Posterior cingulate gyrus (tissue), 11 donors: Measurements from ENCODE around the gene TERB1.
"Not testable (repeated sequence)": the region's sequence is repeated elsewhere in the genome, so short reads cannot be mapped to it uniquely, and the experiment has no call there.

Experiments
- DNase-seq, 10 donors: peaks; one replicate each; pipeline versions ENCODE4 v3.0.0 to v3.0.0-alpha.2; 2020 to 2021; ENCODE audit warnings: mixed read lengths in 3 of 10
- intact Hi-C: fragments of 100-400 bp; cut with DNase I; formaldehyde crosslinking; loops from one replicate; pipeline ENCODE4 v1.15.1; 2023

TERB1 gene

GRCh38 chr16:66832190-66832589 lies 30.8 kb upstream of the TERB1 start:
- no peak for DNase-seq
- intact Hi-C loops = loop anchor here (5.0 kb wide), 1 partner anchor 40 kb away; no protein-coding TSS in a partner anchor

DNA sequence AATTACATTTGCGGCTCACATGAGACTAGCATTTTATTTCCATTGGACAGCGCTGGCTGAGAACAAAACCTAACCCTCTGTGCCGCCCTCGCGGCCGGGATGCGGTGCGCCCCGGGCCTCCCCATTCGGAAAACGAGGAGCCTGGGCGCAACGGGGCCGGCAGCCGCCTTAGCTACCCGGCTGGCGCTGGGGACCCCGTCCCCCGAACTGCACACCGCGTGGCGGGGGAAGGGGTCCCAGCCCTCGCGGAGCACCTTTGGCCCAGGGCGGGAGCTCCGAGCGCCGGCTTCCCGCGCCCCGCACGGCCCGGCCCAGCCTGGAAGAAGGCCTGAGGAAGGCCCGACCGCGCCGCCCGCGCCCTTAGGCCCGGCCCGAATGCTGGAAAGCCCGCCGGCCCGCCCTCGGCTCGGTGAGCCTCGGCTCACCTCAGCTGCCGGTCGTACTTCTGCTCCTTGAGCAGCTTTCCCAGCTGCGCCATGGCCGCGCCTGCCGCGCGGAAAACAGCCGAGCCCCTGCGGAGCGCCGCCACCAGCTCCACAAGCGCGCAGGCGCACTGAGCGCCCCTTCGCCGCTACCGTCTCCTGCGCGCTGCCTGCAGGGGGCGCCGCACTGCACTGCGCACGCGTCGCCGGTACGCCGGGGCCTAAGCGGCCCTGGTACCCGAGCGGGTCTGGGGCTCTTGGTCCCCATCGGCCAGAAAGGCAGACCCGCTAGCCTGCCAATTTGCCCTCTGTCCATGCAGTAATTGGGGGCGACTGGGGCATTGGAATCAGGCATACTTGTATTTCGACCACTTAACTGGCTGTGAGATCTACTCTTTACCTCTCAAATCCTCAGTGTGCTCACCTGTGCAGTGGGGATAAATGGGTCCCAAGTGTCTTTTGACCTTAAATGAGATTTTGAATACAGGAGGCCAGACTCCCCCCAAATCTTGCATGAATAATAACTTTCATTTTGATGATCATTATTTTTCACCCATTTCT lies 29.3 kb upstream of the TERB1 start, which contains the start of gene NAE1:
Gene NAE1, minus strand, starts transcription at position 555 of the 983 bp plus-strand sequence. Its CDS starts 77 bp downstream, at position 478.
- intact Hi-C loops = loop anchor here (5.0 kb wide), 1 partner anchor 42 kb away; no protein-coding TSS in a partner anchor

DNA sequence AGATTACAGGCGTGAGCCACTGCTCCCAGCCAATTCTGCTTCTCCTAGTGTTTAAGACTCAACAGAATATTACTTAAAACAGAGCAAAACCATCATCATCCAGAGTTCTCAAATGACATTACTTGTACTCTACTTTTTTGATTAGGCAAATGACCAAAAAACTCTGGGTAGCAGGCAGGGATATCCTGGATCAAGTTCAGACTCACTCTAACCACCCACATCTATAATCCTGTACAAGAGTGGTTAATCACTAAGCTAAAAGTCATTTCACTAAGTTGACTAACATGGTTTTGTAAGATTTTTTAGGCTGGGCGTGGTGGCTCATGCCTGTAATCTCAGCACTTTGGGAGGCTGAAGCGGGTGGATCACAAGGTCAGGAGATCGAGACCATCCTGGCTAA lies 22.6 kb upstream of the TERB1 start:
- intact Hi-C loops = no loop called here
- DNase-seq = no peak

More for the DNA sequence above, 29.3 kb upstream of the TERB1 start, which contains the start of gene NAE1:
- peak; percentile 72 to 97 (median 81) for DNase-seq

DNA sequence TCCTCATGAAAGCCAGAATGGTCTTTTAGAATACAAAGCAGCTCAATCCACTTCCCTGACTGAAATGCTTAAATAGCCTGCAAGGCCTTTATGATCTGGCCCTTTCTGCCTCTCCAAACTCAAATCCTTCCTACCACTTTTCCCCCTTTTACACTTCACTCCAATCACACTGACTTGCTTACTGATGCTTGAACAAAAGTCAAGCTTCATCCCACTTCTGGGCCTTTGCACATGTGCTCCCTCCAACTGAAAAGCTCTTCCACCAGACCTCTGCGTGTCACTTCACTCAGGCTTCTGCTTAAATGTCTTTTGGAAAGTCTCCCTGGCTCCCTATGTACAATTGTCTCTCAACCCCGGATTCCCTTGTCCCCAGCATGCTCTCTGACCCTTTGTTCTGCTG lies 13.3 kb upstream of the TERB1 start:
- no peak for DNase-seq
- intact Hi-C loops = no loop called here

DNA sequence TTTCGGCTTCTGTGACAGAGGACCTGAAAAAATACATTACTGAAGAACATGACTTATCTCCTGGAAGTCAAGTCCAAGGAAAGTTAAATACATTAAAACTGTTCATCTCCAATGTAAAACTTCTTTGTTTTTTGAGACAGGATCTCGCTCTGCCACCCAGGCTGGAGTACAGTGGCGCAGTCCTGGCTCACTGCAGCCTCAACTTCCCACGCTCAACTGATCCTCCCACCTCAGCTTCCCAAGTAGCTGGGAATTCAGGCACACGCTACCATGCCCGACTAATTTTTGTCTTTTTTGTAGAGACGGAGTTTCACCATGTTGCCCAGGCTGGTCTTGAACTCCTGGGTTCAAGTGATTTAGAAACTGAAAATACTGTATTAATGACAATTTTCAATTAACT lies 9.7 kb upstream of the TERB1 start:
- intact Hi-C loops = no loop called here
- peak in 4 of 10 donors; percentile 13 to 86 (median 45) for DNase-seq

- no peak for DNase-seq
- intact Hi-C loops = no loop called here
These were observed 9.0 kb upstream of the TERB1 start for GRCh38 chr16:66810391-66810790.

DNA sequence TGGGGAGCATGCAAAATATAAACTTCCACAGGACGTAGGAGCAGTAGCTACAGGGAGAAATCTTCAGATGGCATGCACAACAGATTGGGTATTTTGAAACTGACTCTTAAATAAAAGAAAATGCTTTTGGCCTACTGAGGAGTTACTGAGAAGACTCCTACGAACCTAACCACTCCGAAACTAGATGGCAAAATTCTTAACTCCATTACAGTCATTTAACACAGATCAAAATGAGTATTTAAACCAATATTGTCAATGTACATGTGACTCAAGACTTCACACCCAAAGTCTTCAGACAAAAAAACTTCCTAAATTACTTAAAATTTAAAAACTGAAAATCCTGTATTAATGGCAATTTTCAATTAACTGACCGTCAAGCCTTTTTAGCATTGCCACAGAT lies 8.4 kb upstream of the TERB1 start:
- intact Hi-C loops = no loop called here
- no peak for DNase-seq

DNA sequence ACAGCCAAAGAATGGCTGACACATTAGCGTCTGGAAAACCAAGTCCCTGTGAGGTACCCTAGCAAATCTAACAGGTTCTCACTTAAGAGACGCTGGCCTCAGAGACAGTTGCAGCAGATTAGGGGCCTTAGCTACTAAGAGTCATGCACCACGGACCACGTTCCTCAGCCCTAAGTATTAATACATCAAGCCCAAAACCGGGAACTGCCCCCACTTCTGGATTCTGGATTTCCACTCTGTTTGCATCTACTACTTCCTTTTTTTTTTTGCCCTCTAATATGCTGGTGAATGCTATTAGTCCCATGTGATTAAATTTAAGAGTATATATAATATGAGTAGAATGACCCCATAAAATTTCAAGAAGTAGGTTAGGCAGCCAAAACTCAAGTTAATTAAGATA lies 775 bp upstream of the TERB1 start:
- no peak for DNase-seq
- intact Hi-C loops = no loop called here

DNA sequence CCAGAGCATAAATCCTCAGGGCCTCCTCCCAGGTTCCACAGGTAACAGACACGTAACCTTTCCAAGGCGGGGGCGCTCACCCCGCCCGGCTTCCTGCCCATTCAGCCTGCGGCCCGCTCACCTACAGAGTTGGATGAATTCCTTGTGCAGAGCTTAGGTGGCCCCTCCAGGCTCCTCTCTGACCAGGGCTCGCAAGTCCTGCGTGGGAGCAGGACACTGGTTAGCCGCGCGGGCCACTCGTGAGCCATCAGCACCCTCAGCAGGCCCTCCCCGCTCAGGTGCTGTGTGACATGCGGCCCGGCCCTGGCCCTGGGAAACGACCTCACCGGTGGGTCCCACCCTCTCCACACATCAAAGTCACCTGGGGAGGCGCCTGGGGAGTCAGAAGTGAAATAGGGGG lies 528 bp downstream of the TERB1 start:
- no peak for DNase-seq
- intact Hi-C loops = no loop called here

GRCh38 chr16:66798161-66798560 lies 3.2 kb downstream of the TERB1 start:
- intact Hi-C loops = no loop called here
- DNase-seq = no peak

DNA sequence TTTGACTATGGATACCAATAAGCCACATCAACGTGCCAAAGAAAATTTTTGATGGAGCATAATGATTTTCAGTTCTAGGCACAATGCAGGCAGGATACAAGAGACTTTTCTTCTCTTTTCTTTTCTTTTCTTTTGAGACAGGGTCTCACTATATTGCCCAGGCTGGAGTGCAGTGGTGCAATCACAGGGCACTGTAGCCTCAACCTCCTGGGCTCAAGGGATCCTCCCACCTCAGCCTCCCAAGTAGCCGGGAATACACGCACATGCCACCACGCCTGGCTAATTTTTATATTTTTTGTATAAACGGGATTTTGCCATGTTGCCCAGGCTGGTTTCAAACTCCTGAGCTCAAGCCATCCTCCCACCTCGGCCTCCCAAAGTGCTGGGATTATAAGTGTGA lies 7.4 kb downstream of the TERB1 start:
- intact Hi-C loops, DNase-seq: not testable (repeated sequence)

DNA sequence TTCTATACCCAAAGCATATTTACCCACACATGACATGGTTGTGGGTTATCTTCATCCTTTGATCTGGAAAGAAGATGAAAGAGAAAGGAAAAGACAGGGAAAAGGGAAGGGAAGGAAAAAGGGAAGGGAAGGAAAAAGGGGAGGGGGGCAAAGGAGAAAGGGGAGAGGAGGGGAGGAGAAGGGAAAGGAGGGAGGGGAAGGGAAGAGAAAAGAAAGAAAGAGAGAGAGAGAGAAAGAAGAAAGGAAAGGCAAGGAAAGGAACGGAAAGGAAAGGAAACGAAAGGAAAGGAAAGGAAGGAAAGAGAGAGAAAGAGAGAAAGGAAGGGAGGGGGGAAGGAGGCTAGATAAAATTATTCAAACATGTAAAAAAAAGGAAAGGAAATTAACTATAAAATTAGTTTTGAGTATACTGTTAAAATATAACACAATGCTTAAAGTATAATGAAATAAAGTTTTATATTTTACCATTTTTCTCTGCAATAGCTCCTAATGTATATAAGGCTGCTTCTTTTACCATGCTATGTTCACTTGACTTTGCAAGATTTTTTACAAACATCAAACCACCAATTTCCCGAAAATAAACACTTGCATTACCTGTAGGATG lies 11.2 kb downstream of the TERB1 start:
- no peak for DNase-seq
- intact Hi-C loops = no loop called here

DNA sequence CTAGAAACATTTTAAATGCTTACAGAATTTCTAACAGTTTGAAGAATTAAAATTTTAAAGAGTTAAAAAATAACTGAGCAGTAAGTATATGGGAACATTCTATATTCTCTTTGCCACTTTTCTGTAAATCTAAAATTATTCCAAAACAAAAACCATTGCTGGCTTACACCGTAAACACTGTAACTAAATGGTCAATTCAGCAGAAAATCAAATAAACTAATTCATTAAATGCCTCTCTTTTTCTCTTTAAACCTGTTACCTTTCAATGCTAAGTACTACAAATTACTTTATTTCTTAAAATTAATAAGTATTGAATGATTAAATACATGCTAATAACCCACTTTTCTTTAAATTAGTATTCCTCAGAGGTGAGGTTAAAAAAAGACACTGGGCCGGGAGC lies 14.0 kb downstream of the TERB1 start:
- intact Hi-C loops = no loop called here

GRCh38 chr16:66786551-66786950 lies 14.8 kb downstream of the TERB1 start:
- no peak for DNase-seq
- intact Hi-C loops = no loop called here

More for the DNA sequence above, 14.0 kb downstream of the TERB1 start:
- DNase-seq = no peak

GRCh38 chr16:66776457-66776856 lies 24.9 kb downstream of the TERB1 start:
- DNase-seq = no peak

DNA sequence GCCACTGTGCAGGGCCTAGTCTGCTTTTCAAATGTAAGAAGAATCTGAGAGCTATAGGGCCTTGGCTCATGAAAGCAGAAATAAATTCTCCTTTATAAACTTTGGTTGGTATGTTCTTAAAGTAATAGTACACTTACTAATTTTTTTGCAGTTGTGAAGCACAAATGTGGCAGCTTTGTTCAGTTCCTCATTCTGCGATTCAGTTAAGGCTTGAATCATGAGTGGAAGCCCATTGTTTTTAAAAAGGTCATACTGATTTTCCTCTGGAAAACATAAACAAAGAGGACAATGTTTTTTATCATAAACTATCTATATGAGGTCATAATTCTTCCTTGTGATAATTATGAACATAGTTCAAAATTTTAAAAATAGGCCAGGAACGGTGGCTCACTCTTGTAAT lies 26.4 kb downstream of the TERB1 start:
- intact Hi-C loops = no loop called here
- DNase-seq = no peak

More at GRCh38 chr16:66776457-66776856, 24.9 kb downstream of the TERB1 start:
- intact Hi-C loops = no loop called here

- intact Hi-C loops = loop anchor here (10.0 kb wide), 1 partner anchor 107 kb away; no protein-coding TSS in a partner anchor
- DNase-seq = no peak
These were observed 43.3 kb downstream of the TERB1 start for GRCh38 chr16:66758086-66758485.

- intact Hi-C loops = loop anchor here (10.0 kb wide), 1 partner anchor 110 kb away; no protein-coding TSS in a partner anchor
- DNase-seq = no peak
These were observed 46.6 kb downstream of the TERB1 start for GRCh38 chr16:66754819-66755218.

DNA sequence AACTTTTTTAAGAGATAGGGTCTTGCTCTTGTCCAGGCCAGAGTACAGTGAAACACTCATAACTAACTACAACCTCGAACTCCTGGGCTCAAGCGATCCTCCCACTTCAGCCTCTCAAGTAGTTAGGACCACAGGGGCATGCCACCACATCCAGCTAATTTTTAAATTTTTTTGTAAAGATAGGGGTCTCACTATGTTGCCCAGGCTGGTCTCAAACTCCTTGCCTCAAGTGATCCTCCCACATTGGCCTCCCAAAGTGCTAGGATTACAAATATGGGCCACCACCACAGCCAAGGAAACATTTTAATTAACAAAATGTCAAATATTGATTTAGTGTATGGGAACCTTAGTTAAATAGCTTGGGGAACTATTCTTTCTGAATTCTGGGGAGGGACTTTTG lies 47.2 kb downstream of the TERB1 start:
- no peak for DNase-seq
- intact Hi-C loops = loop anchor here (10.0 kb wide), 1 partner anchor 111 kb away; no protein-coding TSS in a partner anchor

GRCh38 chr16:66752958-66753357 lies 48.4 kb downstream of the TERB1 start:
- intact Hi-C loops = loop anchor here (10.0 kb wide), 1 partner anchor 112 kb away; no protein-coding TSS in a partner anchor
- DNase-seq = no peak

DNA sequence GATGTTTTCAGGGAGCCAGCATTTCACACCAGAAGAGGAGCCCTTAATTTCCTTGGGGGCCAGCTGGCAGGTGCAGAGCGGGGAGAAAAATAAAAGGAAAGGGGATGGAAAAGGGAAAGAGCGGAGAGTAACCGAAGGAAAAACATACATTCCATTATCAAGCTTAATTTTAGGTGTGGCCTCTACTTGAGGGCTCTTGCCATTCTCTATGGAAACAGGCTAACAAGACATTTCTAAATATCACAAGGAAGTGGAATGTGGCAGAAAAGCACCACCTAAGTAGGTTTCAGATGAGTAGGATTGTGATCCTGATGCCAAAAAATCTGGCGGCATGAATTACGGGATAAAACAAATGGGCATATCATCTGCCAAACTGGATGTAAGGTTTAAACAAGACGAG lies 49.0 kb downstream of the TERB1 start:
- DNase-seq = no peak
- intact Hi-C loops = loop anchor here (10.0 kb wide), 1 partner anchor 112 kb away; no protein-coding TSS in a partner anchor
